ENCODE results near the gene CARD14.
"Not testable (repeated sequence)": the region's sequence is repeated elsewhere in the genome, so short reads cannot be mapped to it uniquely, and the experiment has no call there.

The CARD14 gene

GRCh38 chr17:80257716-80258213 lies 87.9 kb downstream of the CARD14 start:
- Mint-ChIP-seq H3K27me3 (ENCODE audit: low read depth) (no peaks in the 10 kb centered on the region), H3K9me3 (no peaks in the 10 kb centered on the region), H3K36me3 (ENCODE audit: low read depth) (peaks cover 2% of the 10 kb centered on the region), H3K4me1 (ENCODE audit: low read depth) (peaks cover 69% of the 10 kb centered on the region), H3K27ac (peak overlapping the region; percentile 98), H3K4me3 (peak overlapping the region; percentile 94)
- DNase-seq (ENCODE audit: low spot score), result no peak

- not testable (repeated sequence) for H3K27me3 Mint-ChIP-seq (ENCODE audit: low read depth); H3K36me3 Mint-ChIP-seq (ENCODE audit: low read depth); H3K9me3 Mint-ChIP-seq; DNase-seq (ENCODE audit: low spot score)
- peak overlapping the region; percentile 94 for H3K4me3 Mint-ChIP-seq
- H3K27ac Mint-ChIP-seq, result peak overlapping the region; percentile 98
- peaks cover 64% of the 10 kb centered on the region for H3K4me1 Mint-ChIP-seq (ENCODE audit: low read depth)
Observed at GRCh38 chr17:80258296-80258695, 88.5 kb downstream of the CARD14 start.

Measured in T-helper 2 cell treated with Interferon-gamma antibody and Interleukin-4, amounts not matched to agents 5 μg/mL and 100 μg/mL, for 36 hours (primary cell).